Measurements from ENCODE around the gene RAMP3. TPM values are rescaled to one million over a fixed set of nuclear protein-coding genes. Genes with fewer than 3 reads are reported as not detected.

Gene RAMP3
- total and polyA plus RNA-seq, 9 donors, result 2.9 to 26.0 (median 8.0) TPM

DNA sequence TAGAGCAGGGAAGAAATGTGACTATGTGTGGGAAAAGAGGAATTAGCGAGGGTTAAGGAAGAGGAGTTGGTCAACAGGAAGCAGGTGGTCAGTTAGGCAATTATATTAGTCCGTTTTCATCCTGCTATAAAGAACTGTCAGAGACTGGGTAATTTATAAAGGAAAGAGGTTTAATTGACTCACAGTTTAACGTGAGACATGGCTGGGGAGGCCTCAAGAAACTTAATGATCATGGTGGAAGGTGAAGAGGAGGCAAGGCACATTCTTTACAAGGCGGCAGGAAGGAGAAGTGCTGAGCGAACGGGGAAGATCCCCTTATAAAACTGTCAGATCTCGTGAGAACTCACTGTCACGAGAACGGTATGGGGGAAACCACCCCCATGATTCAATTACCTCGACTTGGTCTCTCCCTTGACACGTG, 35.0 kb downstream of the RAMP3 start:
- Histone ChIP-seq H3K9me3 (no peaks in the 10 kb centered on the region), H3K36me3 (no peaks in the 10 kb centered on the region), H3K27ac (no peak overlapping the region), H3K4me1 (ENCODE audit: insufficient read depth) (no peaks in the 10 kb centered on the region), H3K4me3 (no peak overlapping the region), H3K27me3 (no peaks in the 10 kb centered on the region)
- intact Hi-C loops (cut with DNase I), result no loop called here
- no peak for DNase-seq
- WGBS, 3 donors, result 36 to 47% (median 45%) methylated on average over 11 of the region's 11 CpGs
- no peak for TF ChIP-seq EP300 (IDR thresholded peaks at IDR 0.05)
- no peak for TF ChIP-seq POLR2A (IDR thresholded peaks at IDR 0.05)
- TF ChIP-seq, protein P1, sequence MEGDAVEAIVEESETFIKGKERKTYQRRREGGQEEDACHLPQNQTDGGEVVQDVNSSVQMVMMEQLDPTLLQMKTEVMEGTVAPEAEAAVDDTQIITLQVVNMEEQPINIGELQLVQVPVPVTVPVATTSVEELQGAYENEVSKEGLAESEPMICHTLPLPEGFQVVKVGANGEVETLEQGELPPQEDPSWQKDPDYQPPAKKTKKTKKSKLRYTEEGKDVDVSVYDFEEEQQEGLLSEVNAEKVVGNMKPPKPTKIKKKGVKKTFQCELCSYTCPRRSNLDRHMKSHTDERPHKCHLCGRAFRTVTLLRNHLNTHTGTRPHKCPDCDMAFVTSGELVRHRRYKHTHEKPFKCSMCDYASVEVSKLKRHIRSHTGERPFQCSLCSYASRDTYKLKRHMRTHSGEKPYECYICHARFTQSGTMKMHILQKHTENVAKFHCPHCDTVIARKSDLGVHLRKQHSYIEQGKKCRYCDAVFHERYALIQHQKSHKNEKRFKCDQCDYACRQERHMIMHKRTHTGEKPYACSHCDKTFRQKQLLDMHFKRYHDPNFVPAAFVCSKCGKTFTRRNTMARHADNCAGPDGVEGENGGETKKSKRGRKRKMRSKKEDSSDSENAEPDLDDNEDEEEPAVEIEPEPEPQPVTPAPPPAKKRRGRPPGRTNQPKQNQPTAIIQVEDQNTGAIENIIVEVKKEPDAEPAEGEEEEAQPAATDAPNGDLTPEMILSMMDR (IDR thresholded peaks at IDR 0.05), result no peak

DNA sequence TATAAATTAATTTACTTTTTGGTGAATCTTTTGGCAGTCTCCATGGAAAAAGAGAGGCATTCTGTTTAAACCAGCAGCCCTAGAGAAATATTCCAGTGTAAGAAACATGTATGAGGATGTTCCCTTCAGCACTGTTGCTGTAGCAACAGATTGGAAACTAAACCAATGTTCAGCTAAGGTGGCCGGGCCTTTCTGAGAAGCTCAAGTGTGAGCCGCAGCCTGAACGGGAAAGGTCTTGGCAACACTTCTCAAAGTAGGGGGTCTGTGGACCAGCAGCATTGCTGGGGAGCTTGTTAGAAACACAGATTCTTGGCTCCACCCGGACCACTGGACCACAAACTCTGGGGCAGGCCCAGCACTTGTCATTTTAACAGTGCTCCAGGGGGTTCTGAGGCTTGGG, 36.2 kb downstream of the RAMP3 start:
- 73 to 80% (median 76%) methylated on average over 4 of the region's 4 CpGs for WGBS, 3 donors
- DNase-seq, result no peak
- no peaks in the 10 kb centered on the region for H3K36me3 ChIP-seq
- intact Hi-C loops (cut with DNase I), result no loop called here
- no peaks in the 10 kb centered on the region for H3K4me1 ChIP-seq (ENCODE audit: insufficient read depth)
- H3K27me3 ChIP-seq, result no peaks in the 10 kb centered on the region
- TF ChIP-seq EP300 (IDR thresholded peaks at IDR 0.05) (no peak), POLR2A (IDR thresholded peaks at IDR 0.05) (no peak)
- TF ChIP-seq, protein P1 (IDR thresholded peaks at IDR 0.05), result no peak
- no peaks in the 10 kb centered on the region for H3K9me3 ChIP-seq
- H3K4me3 ChIP-seq, result no peak overlapping the region
- H3K27ac ChIP-seq, result no peak overlapping the region

DNA sequence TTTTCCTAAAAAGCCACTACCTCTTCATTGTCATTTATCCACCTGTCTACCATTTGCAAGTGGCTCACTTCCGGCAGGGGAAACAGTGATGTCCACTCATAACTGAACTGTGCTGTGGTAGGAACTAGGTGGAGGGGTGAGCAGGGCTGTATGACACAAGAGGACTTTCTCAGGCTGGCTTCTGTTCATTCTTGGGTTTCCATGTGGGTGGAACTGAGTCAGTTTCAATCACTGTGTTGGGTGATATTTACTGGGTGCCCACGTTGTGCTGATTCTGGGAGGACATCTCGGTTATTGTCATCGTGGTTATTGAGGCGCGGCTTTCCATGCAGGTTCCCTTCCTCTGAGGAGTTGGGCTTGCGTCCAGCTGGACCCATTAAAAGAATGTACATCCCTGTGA, 38.8 kb downstream of the RAMP3 start:
- DNase-seq, result no peak
- WGBS, 3 donors, result 92 to 97% (median 94%) methylated on average over 7 of the region's 7 CpGs
- Histone ChIP-seq H3K4me1 (ENCODE audit: insufficient read depth) (no peaks in the 10 kb centered on the region), H3K36me3 (no peaks in the 10 kb centered on the region), H3K4me3 (no peak overlapping the region), H3K27ac (no peak overlapping the region), H3K9me3 (no peaks in the 10 kb centered on the region), H3K27me3 (no peaks in the 10 kb centered on the region)
- TF ChIP-seq POLR2A (IDR thresholded peaks at IDR 0.05), result no peak
- TF ChIP-seq EP300 (IDR thresholded peaks at IDR 0.05), result no peak
- TF ChIP-seq, protein P1 (IDR thresholded peaks at IDR 0.05), result no peak
- intact Hi-C loops (cut with DNase I), result no loop called here

DNA sequence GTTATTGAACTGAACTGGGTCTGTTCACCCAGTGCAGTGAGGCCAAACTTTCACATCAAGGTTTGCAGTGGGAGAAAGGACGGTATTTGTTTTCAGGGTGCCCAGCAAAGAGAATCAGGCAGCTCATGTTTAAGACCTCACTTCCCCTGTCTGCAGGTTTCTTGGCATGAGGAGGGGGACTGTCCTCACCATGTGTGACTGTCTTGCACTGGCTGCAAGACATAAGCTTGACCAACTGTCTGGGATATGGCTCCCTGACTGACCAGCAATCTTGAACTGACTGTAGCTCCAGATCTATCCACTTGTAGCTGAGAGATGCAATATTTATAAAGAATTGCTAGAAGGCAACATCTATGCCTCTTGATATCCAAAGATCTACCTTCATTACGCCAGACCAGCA, 39.9 kb downstream of the RAMP3 start:
- Histone ChIP-seq H3K27ac (no peak overlapping the region), H3K4me3 (no peak overlapping the region), H3K36me3 (no peaks in the 10 kb centered on the region), H3K4me1 (ENCODE audit: insufficient read depth) (no peaks in the 10 kb centered on the region), H3K27me3 (no peaks in the 10 kb centered on the region), H3K9me3 (no peaks in the 10 kb centered on the region)
- TF ChIP-seq POLR2A (IDR thresholded peaks at IDR 0.05), result no peak
- TF ChIP-seq, protein P1 (IDR thresholded peaks at IDR 0.05), result no peak
- TF ChIP-seq EP300 (IDR thresholded peaks at IDR 0.05), result no peak
- intact Hi-C loops (cut with DNase I), result no loop called here
- no peak for DNase-seq
- WGBS, 3 donors, result 82 to 92% (median 89%) methylated on average over 2 of the region's 2 CpGs
